Stimulated activated CD4-positive, alpha-beta T cell treated with anti-CD3 and anti-CD28 coated beads, Interleukin-4, amount 100 ng/mL, for 1 hour (primary cell): ENCODE measurements around the gene KIN.
A peak's percentile ranks its signal among the peaks of the same experiment; 100 is the strongest.
"Not testable (repeated sequence)": the region's sequence is repeated elsewhere in the genome, so short reads cannot be mapped to it uniquely, and the experiment has no call there.

ENCODE experiments used
- DNase-seq: peaks from one replicate; pipeline ENCODE4 v3.0.0-alpha.2; 2020

Gene KIN

DNA sequence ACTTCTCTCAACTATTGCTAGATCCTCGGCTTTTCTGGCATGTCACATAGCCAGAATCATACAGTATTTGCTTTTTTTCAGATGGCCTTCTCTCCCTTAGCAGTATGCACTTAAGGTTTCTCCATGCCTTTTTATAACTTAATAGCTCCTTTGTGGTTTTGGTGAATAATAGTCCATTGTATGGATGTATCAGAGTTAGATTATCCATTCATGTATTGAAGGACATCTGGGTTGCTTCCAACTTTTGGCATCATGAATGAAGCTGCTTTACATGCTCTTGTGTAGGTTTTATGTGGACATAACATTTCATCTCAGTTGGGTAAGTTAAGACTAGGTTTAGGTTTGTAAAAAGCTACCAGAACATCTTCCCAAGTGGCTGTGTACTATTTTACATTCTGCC is 4.7 kb upstream of the KIN start:
- DNase-seq, result no peak

DNA sequence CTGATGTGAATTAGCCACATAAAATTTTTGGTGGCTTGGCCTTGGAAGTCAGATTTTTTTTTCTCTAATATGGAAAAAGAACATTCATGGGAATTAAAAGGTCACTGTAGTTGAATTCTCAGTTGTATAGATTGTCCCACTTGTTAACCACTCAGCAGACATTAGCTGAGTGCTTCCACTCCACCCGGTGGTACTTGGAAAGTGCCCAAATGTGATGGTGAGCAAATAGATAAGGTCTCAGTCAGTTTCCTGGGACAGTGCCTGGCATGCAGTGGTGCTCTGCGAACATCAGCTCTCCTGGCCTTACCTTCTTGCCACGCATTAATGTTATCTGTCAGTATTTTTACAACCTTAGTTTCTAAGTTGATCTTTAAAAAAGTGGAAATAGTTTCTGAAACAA is 1.6 kb upstream of the KIN start:
- DNase-seq, result no peak

DNA sequence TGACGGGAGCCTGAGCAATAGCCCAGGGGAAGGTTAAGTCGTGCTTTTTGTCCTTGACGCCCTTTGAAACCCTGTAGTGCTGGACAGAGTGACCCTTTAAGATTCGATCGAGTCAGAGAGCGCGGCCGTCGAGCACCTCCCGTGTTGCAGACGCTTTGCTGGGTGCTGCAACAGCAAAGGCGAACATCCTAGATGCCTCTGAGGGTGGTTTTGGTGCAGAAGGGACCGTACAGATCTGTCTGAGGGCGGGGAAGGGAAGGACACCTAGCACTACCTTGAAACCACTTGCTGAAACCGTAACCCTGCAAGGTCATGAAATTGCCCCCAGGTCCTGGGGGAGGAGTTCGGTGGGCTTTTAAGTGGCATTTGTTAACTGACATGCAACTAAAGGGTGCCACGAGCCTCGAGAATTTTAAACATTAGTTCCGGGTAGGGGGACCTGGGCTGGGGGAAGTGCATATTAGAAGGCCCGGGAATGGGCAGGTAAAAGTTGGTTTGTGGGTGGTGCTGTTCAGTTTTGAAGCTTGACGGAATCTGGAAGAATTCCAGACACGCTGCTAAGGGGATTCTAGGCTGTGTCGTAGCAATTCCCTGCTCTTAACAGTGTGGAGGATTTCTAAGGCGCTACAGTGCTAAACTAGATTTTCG is 970 bp upstream of the KIN start:
- DNase-seq, result no peak

DNA sequence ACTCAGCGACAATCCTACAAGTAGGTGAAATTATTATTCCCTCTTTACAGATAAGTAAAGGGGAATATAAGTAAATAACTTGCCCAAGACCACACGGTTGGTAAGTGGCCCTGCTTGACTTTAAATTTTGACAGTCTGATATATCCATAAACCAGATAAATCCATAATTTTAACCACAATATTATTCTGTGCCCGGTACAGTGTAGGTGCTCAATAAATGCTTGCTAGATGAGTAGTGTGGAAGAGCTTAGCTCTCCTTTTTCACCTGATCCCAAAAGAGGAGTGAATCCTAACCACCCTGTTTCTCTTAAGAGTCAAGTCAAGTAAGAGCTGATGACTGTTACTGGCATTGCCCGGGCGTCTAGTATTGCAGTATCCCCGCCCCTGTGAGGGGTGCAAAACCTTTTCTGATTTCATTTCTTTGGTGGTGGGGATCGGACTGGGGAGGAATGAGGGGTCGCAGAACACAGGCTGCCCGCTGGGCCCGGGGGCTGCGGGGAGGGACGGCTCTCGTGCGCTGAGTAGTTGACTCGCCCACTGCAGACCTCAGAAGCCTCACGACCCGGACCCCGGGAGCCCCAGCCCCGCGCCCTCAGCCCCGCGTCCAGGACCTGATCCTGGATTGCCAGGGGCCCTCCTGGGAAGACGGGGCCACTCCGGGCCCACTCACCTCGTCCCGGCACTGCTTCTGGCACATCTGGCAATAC is 490 bp downstream of the KIN start:
- DNase-seq, result no peak

DNA sequence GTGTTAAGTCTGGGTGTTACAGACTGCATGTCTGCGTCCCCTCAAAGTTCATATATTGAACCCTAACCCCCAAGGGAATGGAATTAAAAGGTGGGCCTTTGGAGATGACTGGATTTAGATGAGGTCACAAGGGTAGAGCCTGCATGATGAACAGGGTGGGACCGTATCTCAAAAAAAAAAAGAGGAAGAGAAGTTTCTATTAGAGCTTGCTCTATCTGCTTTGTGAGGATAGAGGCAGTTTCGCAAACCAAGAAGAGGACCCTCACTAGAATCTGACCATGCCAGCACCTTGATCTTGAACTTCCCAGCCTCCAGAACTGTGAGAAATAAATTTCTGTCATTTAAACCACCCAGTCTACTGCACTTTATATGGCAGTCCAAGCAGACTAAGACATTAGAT is 1.4 kb downstream of the KIN start:
- no peak for DNase-seq

DNA sequence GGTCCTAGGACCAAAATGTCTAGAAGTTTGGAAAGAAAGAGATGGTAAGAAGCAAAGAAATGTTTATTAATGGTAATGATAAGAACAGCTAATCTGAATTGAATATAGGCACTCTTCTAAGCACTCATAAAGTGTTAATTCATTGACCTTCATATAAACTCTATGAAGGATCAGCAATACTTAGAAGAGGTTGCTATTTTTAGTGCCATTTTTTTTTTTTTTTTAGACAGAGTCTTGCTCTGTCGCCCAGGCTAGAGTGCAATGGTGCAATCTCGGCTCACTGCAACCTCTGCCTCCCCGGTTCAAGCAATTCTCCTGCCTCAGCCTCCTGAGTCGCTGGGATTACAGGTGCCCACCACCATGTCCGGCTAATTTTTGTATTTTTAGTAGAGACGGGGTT is 5.6 kb downstream of the KIN start:
- DNase-seq, result not testable (repeated sequence)

DNA sequence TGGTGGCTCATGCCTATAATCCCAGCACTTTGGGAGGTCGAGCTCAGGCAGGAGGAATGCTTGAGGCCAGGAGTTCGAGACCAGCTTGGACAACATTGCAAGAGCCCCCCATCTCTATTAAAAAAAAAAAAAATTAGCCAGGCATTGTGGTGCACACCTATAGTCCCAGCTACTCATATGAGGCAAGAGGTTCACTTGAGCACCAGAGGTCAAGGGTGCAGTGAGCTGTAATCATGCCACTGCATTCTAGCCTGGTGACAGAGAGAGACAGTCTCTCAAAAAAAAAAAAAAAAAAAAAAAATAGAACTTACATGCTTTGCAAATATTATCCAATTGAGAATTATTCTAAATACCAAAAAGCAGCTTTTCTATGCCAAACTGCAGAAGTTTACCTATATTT is 11.0 kb downstream of the KIN start:
- no peak for DNase-seq

DNA sequence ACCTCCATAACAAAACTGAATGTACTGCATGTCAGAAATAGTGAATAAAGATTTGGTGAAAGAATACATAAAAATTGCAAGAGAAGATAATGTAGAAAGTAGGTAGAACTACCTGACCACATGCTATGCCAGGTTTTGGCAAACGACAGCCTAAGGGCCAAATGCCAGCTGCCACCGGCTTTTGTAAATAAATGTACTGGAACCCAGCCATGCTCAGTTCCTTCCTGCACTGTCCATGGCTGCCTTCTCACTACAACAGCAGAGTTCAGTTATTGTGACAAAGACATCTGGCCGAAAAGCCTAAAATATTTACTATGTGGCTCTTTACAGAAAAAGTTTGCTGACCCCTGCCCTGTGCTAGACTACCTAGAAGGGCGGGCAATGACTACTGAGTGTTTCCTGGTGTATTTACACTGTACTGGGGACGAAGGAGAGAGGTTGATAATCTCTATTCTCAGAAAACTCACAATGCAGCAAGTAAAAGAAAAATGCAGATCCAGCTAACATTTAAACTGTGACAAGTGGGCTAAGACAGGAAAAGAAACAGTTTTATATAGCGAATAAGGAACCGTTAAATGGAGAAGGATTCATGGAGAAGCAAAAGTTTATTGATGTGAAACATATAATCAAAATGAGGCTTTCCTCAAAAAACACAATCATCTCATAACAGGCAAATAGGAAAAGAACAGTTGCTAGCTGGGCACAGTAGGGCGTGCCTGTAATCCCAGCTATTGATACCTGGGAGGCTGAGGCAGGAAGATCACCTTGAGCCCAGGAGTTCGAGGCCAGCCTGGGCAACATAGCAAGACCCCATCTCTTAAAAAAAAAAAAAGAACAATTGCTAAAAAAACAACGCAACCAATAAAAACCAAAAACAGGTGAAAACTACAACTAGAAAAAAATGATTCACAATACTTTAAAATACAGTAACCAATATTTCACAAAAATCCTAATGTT is 13.7 kb downstream of the KIN start:
- DNase-seq, result no peak

DNA sequence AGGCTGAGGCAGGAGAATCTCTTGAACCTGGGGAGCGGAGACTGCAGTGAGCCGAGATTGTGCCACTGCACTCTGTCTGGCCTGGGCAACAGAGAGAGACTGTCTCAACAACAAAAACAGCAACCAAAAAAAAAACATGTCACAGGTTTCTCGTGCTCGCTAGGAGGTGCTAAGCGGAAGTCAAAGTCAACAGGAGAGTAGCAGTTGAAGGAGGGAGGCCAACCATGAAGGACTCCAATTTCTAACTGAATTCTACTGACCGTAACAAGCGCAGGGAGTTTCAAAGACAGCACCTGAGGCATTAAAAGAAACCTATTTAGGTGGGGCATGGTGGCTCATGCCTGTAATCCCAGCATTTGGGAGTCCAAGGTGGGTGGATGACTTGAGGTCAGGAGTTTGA is 19.4 kb downstream of the KIN start:
- DNase-seq, result no peak

DNA sequence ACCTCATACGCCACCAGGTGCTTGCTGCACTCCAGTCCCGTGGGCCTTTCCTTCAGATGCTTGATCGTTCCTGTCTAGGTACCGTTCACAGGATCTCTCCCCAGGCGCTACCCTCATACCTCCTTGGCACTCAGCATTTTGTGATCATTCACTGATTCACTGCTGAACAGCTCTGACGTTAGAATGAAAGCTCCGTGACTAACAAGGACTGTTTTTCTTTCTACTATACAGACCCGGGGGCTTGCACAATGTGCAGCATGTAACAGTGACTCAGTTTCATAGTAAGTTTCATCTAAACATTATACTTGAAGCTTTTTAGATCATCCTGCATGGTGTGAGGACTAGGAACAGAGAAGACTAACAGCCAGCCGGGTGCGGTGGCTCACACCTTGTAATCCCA is 20.6 kb downstream of the KIN start:
- no peak for DNase-seq

DNA sequence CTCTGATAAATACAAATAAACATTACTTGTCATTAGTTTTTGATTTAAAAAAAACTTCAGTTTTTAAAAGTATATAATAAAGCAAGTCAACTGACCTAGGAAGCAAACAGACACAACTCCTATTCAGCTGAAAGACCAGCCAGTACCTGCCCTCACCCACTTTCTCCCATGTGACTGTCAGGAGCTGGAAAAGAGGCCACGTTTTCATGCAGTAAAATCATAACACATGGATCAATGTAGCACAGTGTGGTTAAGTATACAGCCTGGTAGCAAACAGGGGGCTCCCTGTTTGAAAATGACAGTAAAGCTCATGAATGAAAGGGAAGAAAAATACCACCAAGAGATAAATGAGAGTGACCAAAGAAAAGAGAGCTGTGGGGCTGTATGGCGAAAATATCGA is 21.6 kb downstream of the KIN start:
- DNase-seq, result no peak

DNA sequence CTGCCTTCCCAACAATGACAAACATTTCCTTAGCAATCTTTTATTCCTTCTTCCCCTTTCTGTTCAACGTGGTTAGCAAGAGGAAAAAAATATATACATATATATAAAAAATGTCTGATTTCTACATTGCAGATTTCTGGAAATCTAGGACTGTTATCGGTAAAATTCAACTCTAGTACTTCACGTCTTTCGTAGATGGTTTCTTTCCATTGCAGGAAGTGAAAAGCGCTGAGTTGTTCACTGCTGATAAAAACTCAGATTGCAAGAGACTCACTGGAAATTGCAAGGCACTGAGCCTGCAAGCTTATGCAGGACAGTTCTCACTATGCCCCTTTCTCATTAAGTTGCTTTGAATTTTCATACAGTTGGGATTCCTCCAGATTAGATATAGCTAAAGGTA is 23.9 kb downstream of the KIN start:
- DNase-seq, result no peak

DNA sequence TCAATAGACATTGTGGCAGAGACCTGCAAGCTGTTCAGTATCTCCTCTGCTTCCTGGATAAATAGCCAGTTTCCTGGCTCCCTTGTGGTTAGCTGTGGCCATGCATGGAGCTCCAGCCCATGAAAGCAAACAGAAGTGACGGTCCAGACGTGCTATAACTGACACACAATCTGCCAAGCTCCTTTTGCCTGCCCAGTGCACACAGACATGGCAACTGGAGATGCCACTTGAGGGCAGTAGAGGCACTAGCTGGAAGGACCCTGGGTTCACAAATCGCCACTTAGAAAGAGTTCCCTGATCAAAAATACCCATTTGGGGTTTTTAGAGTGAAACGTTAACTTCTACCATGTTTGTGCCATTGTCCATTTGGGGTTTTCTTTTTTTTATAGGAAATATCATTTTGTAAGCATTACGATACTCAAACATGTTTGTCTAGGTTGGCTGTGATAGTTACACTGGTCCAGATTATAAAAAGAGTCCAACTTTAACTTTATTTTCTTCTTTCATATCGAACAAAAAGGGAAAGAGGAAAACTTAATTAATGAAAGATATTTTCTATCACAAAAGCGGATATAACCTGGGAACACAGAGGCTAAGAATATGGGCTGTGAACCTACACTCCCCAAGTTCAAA is 31.3 kb downstream of the KIN start:
- DNase-seq, result peak; percentile 7

DNA sequence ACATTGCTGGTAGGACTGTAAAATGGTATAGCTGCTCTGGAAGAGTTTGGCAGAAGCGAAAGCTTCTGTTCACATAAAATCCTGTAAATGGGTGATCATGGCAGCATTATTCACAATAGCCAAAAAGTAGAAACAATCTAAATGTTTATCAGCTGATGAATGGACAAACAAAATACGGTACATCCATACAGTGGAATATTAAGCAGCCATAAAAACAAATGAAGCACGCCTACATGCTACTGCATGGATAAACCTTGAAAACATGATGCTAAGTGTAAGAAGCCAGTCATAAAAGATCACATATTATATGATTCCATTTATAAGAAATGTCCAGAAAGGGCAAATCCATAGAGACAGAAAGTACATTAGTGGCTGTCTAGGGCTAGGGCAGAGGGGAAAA is 32.7 kb downstream of the KIN start:
- DNase-seq, result no peak

DNA sequence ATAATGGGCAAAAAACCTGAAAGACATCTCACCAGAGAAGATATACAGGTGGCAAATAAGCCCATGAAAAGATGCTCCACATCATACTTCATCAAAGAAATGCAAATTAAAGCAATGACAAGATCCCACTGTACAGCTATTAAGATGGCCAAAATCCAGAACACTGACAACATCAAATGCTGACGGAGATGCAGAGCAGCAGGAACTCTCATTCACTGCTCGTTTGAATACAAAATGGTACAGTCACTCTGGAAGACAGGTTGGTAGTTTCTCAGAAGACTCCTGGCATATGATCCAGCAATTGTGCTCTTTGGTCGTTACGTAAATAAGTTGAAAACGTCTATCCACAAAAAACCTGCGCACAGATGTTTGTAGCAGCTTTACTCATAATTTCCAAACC is 35.5 kb downstream of the KIN start:
- no peak for DNase-seq

DNA sequence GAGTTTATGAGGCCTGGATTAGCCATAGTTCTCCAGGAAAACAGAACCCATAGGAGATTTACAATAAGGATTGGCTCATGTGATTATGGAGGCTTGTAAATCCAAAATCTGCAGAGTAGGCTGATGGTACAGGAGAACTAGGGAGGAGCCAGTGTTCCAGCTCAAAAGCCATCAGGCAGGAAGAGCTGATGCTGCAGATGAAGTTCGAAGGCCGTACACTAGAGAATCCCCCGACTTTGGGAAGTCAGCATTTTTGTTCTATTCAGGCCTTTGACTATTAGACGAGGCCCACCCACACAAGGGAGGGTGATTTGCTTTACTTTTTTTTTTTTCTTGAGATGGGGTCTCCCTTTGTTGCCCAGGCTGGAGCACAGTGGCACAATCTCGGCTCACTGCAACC is 37.6 kb downstream of the KIN start:
- DNase-seq, result no peak

DNA sequence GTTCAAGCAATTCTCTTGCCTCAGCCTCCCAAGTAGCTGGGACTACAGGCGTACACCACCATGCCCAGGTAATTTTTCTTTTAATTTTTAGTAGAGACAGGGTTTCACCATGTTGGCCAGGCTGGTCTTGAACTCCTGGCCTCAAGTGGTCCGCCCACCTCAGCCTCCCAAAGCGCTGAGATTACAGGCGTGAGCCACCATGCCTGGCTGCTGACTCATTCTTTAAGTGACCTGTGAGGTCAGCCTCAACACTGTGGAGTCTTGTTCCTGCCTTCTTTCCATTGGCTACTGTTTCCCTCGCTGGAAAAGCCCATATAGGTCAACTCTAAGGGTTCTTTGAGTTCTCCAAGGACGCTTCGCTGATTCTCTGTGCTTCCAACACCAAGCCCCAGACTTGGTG is 39.2 kb downstream of the KIN start:
- DNase-seq, result not testable (repeated sequence)

DNA sequence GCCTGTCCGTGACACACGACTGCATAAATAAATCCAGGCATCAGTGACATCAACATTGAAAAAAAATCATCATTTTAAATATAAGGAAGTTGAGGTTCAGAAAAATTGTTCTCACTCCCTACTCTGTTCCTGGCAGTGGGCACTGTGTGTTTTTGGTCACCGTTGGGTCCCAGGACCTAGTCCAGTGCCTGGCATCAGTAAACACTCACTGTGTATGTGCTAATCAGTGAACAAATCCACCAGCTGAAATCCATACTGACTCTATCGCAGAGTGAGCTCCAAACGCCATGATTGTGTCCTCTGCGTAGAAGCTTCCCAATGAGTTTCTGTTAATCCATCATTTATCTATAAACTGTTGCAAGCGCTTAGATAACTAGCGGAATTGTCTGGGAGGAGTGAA is 43.5 kb downstream of the KIN start:
- DNase-seq, result no peak

DNA sequence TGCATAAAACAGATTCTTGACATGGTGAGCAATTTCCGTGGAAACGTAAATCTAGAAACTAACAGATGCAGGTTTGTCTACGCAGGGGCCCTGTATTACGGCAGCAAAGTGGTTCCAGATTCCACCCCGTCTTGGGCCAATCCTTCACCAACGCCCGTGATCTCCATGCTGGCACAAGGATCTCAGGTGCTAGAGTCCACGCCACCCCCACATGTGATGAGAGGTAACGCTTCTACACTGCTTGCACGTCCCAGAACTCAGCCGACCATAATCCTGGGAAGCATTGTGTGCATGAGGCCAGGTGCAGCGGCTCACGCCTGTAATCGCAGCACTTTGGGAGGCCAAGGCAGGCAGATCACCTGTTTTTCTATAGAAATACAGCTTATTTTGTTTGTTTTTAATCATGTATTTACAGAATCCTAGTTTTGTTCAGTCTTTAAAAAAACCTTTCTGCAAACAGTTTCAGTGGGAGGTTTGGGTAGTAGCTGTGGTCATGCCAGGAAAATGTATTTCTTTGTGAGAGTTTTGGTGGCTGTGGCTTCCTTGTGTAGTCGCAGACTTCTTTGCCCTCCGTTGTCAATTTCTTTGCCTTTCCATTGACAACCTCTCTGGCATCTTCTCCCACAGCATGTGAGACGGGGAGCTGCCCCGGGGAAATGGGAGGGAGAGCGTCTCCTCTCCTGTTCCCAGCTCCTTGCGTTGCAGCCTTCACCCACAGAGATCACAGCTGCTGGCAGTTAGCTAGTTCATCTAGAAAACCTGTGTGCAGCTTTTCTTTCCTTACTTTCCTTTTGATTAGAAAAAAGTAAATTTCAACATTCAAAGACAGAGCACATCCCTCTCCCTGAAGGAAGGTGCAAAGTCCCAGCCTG is 49.0 kb downstream of the KIN start:
- DNase-seq, result no peak

DNA sequence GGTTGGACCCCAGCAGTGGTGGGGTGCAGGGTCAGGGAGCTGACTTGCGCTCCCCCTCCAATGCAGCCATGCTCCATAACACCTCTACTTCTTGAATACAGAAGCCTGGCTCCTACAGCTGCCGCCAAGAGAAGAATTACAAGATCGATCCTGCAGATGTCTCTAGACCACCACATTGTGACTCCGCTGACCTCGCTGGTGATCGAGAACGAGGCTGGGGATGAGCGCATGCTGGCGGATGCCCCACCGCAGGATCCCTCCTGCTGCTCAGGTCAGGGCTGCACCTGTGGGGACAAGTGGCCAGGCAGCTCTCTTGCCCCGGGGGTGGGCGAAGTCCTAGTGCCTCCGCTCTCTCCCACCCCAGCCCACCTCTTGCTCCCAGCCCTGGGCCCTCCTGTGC is 53.0 kb downstream of the KIN start:
- no peak for DNase-seq

DNA sequence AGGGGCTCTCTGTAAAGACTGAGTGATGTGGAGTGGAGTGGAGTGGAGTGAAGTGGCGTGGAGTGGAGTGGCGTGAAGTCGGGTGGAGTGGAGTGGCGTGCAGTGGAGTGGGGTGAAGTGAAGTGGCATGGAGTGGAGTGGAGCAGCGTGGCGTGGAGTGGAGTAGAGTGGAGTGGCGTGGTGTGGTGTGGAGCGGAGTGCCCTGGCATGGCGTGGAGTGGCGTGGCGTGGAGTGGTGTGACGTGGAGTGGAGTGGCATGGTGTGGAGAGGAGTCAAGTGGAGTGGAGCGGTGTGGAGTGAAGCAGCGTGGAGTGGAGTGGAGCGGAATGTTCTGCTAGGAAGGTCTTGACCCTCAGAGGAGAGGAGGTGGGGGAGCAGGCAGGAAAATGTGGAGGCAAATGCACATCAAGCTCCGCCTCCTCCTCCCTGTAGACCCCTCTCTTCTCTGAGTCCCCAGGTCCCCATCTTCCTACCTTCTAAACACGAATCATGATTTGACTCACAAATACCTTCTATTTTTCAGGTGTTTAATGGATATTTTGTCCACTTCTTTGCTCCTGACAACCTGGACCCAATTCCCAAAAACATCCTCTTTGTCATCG is 64.8 kb downstream of the KIN start:
- DNase-seq, result no peak

DNA sequence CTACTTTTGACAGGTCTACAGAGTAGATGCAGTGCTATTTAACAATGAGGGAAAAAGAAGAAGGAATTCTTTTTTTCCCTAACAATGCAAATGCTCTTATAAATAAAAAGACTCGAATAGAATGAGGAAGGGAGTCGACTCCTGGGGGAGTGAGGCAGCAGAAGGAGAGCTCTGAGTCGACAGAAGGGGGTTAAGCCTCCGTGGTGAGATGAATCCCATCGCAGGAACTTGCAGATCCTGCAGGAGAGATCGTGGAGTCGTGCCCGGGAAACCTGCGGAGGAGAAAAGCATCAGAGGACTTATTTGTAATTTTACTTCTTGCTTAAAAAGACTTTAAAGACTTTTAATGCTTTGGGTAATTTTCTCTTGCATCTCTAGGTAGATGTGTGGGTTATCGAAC is 67.3 kb downstream of the KIN start:
- no peak for DNase-seq
